Lower lobe of right lung (tissue), 2 donors: ENCODE results near the gene KCNJ15. TPM values are rescaled to one million over a fixed set of nuclear protein-coding genes. Genes with fewer than 3 reads are reported as not detected.
A peak's percentile ranks its signal among the peaks of the same experiment; 100 is the strongest.

Experiments
- ATAC-seq, 2 donors: fragments of 200-7000 bp; cut with Tn5 transposase; one replicate each; pipeline ENCODE4 v1.9.1; 2020 to 2022; ENCODE audit warnings: mild to moderate bottlenecking in 2 of 2, moderate library complexity in 2 of 2
- DNase-seq: peaks from one replicate; pipeline ENCODE4 v3.0.0-alpha.2; 2020
- H3K27ac ChIP-seq: fragments of 200-600 bp; one replicate; pipeline ENCODE4 v1.8.0; 2022
- H3K27me3 ChIP-seq: fragments of 200-600 bp; one replicate; pipeline ENCODE4 v1.8.0; 2022; ENCODE audit warnings: low read depth
- H3K36me3 ChIP-seq: fragments of 200-600 bp; one replicate; pipeline ENCODE4 v1.8.0; 2022; ENCODE audit warnings: mild to moderate bottlenecking
- H3K4me1 ChIP-seq: fragments of 200-600 bp; one replicate; pipeline ENCODE4 v1.8.0; 2022
- H3K4me3 ChIP-seq: fragments of 200-600 bp; one replicate; pipeline ENCODE4 v1.8.0; 2022; ENCODE audit warnings: mild to moderate bottlenecking
- H3K9me3 ChIP-seq: fragments of 200-600 bp; one replicate; pipeline ENCODE4 v1.8.0; 2022
- intact Hi-C: fragments of 100-400 bp; cut with DNase I; formaldehyde crosslinking; loops from one replicate; pipeline ENCODE4 v1.11.0; 2022
- total RNA-seq: library from RNA; stranded (reverse); fragmentation: NEBNext Ultra II Directional; extraction: Animal tissue kit (Norgen Biotek cat#: 25700); gene quantifications from one replicate; pipeline ENCODE4 v1.2.1, GENCODE V29; 2021
- TF ChIP-seq, protein P1 (sequence below): fragments of 200-600 bp; IDR thresholded peaks from one replicate; pipeline ENCODE4 v1.8.0; 2022; ENCODE audit warnings: antibody characterized with exemption, mild to moderate bottlenecking
- donor health status: DM: no; HTN: yes; CAD: no; lungs with severe emphysema.

The KCNJ15 gene
- total RNA-seq, 1 donor from 2014 or later: 62.7 TPM

DNA sequence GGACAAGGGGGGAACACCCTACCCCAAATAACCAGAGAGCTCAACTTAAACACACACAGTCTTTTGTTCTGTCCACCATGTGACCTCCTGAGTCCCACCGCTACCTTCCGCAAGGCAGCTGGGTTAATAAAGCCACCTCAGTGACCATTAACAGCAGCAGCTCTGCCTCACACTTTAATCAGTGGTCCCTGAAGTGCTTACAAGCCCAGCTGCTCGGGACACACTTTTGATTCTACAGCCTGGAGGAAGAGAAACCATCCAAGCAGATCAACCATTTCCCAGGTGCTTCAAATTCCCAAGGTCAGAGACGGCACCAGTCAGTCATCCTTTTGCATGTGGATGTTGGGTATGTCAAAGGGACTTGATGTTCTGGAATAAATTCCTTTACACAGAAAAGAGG, 70.1 kb downstream of the KCNJ15 start:
- TF ChIP-seq, protein P1, sequence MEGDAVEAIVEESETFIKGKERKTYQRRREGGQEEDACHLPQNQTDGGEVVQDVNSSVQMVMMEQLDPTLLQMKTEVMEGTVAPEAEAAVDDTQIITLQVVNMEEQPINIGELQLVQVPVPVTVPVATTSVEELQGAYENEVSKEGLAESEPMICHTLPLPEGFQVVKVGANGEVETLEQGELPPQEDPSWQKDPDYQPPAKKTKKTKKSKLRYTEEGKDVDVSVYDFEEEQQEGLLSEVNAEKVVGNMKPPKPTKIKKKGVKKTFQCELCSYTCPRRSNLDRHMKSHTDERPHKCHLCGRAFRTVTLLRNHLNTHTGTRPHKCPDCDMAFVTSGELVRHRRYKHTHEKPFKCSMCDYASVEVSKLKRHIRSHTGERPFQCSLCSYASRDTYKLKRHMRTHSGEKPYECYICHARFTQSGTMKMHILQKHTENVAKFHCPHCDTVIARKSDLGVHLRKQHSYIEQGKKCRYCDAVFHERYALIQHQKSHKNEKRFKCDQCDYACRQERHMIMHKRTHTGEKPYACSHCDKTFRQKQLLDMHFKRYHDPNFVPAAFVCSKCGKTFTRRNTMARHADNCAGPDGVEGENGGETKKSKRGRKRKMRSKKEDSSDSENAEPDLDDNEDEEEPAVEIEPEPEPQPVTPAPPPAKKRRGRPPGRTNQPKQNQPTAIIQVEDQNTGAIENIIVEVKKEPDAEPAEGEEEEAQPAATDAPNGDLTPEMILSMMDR: no peak
- ATAC-seq (peak in 1 of 2 donors; percentile 18), DNase-seq (no peak)
- H3K27ac ChIP-seq: no peak overlapping the region
- no peak overlapping the region for H3K4me3 ChIP-seq
- intact Hi-C loops: no loop called here
- H3K27me3 ChIP-seq: no peaks in the 10 kb centered on the region
- H3K9me3 ChIP-seq: no peaks in the 10 kb centered on the region
- no peaks in the 10 kb centered on the region for H3K36me3 ChIP-seq
- peaks cover 21% of the 10 kb centered on the region for H3K4me1 ChIP-seq

DNA sequence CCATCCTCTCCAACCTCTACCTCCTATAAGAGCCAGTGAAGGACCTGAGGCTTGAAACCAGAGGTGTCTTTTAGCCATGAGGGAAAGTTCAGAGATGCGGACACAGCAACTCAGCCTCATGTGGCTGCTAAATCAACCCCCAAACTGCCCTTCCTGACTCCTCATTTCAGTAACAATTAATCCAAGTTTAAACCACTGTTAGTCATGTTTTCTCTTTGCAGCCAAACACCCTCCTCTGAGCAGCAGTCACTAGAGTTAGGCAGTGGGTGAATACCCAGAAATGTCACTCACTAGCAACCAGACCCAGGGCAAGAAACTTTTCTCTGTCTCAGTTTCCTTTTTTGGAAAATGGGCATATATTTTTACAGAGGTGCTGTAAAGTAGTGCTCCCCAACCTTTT, 71.2 kb downstream of the KCNJ15 start:
- Histone ChIP-seq H3K27ac (no peak overlapping the region), H3K27me3 (no peaks in the 10 kb centered on the region), H3K4me3 (no peak overlapping the region), H3K4me1 (peaks cover 21% of the 10 kb centered on the region), H3K36me3 (no peaks in the 10 kb centered on the region), H3K9me3 (no peaks in the 10 kb centered on the region)
- intact Hi-C loops: no loop called here
- no peak for DNase-seq
- ATAC-seq: no peak
- TF ChIP-seq, protein P1: no peak

DNA sequence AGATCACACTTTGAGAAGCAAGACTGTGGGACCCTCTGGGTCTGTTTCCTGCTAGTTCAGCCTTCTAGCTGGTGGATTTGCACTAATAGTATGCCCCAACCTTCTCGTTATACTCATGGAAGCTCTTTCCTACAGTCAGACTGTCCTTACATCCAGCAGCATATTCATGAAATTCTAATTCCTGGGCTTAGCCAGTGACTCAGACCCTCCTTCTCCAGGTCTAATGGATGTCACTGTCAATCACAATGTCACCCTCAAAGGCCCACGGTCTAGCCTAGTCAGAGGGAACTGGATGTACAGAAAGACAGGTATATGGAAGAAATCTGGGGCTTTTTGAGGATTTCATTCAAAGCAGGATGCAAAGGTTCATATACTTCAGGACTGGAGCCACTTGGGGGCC, 72.4 kb downstream of the KCNJ15 start:
- intact Hi-C loops: no loop called here
- DNase-seq (no peak), ATAC-seq (no peak)
- Histone ChIP-seq H3K4me3 (no peak overlapping the region), H3K9me3 (no peaks in the 10 kb centered on the region), H3K27ac (no peak overlapping the region), H3K4me1 (peaks cover 17% of the 10 kb centered on the region), H3K36me3 (no peaks in the 10 kb centered on the region), H3K27me3 (no peaks in the 10 kb centered on the region)
- TF ChIP-seq, protein P1: no peak

DNA sequence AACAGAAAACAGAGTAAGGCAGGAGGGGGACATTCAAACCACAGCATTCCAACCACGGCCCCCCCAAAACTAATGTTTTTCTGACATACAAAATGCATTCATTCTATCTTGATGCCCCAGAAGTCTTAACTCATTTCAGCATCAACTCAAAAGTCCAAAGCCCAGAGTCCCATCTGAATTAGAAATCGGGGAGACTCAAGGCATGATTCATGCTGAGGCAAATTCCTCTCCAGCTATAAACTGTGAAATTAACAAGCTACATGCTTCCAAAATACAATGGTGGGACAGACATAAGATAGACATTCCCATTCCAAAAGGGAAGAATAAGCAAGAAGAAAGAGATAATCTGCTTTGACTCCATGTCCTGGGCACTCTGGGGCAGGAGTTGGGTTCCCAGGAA, 73.9 kb downstream of the KCNJ15 start:
- Histone ChIP-seq H3K36me3 (no peaks in the 10 kb centered on the region), H3K4me1 (peaks cover 13% of the 10 kb centered on the region), H3K9me3 (no peaks in the 10 kb centered on the region), H3K27ac (no peak overlapping the region), H3K4me3 (no peak overlapping the region), H3K27me3 (no peaks in the 10 kb centered on the region)
- intact Hi-C loops: no loop called here
- DNase-seq (no peak), ATAC-seq (no peak)
- TF ChIP-seq, protein P1: no peak

DNA sequence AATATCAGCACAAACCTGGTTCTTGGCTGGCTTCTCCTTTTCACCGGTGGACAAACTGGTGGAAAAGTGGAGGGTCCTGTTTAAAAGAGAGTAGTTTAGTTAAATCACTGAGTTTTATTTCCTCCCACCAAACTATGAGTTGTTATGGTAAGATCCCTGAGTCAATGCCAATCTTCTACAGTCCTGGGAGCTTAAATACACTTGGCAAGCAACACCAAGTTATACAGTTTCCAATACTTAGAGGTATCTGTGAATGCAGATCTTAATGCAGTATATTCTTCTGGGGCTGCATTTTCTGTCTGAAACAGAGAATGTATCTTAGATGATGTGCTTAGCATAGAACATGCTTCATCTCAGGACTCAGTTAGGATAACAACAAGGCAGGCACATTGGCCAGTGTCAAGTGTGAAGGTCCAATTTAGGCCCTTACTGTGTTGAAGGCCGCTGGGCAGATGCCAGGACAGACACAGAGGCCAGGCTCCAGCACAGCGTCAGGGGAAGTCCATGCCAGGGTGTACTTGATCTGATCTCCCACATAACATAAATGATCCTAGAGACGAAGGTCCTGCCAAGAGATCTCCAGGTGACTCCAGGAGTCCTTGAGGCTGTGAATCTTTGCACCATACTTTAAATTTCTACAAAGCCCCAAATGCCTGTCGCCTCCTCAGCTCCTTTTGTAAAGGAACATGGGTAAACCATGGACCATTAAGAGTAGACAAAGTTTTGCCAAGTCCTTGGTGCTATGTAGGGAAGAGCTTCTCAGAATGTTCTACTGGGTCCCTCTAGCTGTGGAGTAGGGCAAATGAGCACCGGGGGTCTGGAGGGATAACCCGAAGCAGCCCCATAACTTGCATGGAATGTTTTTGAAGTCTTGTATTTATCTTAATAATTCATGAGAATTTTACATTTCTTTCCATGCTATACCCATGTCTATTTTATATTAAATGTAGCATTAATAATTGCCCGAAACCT, 76.8 kb downstream of the KCNJ15 start:
- H3K4me1 ChIP-seq: no peaks in the 10 kb centered on the region
- H3K4me3 ChIP-seq: no peak overlapping the region
- ATAC-seq (no peak), DNase-seq (no peak)
- H3K27ac ChIP-seq: no peak overlapping the region
- intact Hi-C loops: no loop called here
- H3K36me3 ChIP-seq: no peaks in the 10 kb centered on the region
- H3K27me3 ChIP-seq: no peaks in the 10 kb centered on the region
- TF ChIP-seq, protein P1: peak; percentile 20
- no peaks in the 10 kb centered on the region for H3K9me3 ChIP-seq
